ENCODE measurements around the gene TMEM141.
"Not testable (repeated sequence)": the region's sequence is repeated elsewhere in the genome, so short reads cannot be mapped to it uniquely, and the experiment has no call there.

Gene TMEM141

DNA sequence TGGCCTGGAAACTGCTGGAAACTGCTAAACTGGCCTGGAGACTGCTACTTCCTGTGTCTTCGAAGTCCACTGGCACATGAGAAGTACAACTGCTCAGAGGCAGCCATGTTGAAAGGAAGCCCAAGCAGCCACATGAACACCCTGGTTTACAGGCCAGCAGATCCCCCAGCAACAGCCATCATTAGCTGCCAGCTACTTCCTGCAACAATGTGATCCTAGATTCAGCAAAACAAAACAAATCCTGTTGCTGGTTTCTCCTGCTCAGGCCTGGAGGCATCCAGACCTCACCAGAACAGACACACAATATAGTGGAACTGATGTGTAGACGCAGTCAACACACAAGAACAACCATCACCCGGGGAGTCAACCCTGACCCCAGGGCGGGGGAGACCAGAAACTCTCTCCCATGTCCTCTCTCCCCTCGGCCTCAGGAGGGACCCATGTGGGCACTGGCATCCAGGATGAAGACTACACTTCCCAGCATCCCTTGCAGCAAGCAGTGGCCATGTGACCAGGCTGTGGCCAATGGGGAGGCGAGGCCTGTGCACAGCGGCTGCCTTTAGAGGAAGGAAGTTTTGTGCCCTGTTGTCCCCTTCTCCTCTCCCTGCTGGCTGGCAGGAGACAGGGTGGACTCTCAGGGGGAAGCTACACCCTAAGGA is 17.6 kb upstream of the TMEM141 start:
- DNase-seq (ENCODE audit: low read depth in 2 of 2) = no peak

GRCh38 chr9:136774416-136775045 is 16.6 kb upstream of the TMEM141 start:
- no peak for DNase-seq (ENCODE audit: low read depth in 2 of 2)

DNA sequence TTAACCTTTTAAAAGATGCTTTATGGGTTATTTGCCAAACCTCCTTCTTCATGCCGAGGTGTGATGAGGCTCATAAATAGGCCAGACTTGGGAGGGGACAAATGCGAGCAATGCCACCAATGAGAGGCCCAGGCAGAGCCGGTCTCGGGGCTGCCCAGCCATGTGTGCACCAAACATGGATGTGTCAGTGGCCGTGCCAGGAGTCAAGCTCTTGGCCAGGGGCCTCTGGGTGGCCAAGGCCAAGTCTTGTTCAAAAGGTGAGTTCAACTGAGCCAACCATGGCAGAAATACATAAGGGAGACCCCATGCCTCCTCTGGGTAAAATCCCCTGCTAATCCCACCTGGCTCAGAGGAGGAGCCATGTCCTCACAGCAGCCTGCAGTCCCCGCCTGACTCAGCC is 16.0 kb upstream of the TMEM141 start:
- DNase-seq (ENCODE audit: low read depth in 2 of 2) = no peak

DNA sequence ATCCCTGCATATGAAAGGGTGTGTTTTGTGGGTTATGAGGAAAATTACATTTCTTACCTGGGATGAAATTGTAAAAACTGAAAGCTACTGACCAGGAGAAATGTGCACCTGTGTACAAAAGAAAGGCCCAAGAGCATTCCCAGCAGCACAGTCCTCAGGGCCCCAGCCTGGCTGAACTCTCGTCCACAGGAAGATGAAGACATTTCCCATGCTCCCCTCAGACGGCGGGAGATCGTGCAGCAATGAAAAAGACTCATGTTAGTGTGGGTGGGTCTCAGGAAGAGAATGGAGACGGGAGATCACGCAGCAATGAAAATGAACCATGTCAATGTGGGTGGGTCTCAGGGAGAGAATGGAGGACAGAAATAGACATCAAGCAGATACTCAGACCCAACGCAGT is 14.2 kb upstream of the TMEM141 start:
- DNase-seq (ENCODE audit: low read depth in 2 of 2) = no peak

- no peak for DNase-seq (ENCODE audit: low read depth in 2 of 2)
Observed at GRCh38 chr9:136777359-136777758, 13.8 kb upstream of the TMEM141 start.

- no peak for DNase-seq (ENCODE audit: low read depth in 2 of 2)
Observed at GRCh38 chr9:136779808-136780207, 11.3 kb upstream of the TMEM141 start.

DNA sequence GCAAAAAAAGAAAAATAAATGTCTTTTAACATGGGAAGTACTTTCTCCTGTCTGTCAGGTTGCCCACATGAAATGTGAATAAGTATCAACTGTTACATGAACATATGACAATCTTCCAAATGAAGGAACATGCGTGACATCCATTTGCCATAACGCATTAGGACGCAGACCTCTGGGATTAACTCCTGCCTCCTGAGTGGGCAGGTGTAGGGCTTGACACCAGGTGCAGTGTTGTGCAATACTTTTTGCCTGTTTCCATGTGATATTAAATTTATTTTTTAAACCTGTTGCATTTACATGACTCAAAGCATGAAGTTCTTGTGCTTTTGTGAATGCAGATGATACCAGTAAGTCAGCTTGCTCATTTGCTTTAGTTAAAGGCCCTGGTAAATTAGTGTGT is 8.7 kb upstream of the TMEM141 start:
- DNase-seq (ENCODE audit: low read depth in 2 of 2) = no peak

- DNase-seq (ENCODE audit: low read depth in 2 of 2) = no peak
Observed at GRCh38 chr9:136784249-136784996, 6.7 kb upstream of the TMEM141 start.

GRCh38 chr9:136784997-136785361 is 6.2 kb upstream of the TMEM141 start:
- DNase-seq (ENCODE audit: low read depth in 2 of 2) = no peak

DNA sequence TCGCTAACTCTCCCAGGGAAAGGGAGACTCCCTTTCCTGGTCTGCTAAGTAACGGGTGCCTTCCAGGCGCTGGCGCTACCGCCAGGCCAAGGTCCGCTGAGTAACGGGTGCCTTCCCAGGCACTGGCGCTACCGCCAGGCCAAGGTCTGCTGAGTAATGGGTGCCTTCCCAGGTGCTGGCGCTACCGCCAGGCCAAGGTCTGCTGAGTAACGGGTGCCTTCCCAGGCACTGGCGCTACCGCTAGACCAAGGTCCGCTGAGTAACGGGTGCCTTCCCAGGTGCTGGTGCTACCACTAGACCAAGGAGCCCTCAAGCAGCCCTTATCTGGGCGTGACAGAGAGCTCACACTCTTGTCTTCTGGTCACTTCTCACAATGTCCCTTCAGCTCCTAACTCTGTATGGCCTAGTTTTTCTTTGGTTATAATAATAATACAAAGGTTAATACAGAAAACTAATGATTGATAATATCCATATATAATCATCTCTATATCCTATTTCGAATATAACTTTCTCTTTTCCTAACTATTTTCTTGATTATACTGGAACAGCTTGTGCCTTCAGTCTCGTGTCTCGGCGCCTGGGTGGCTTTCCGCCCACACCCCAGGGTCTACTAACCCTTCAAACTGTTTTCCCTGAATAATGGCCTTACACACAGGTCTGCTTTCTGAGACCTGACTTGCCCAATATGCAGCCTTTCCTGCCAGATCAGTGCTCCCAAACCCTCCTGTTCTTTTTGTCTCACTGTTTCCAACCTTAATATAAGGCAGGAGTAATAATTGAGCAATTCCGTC is 5.4 kb upstream of the TMEM141 start:
- DNase-seq (ENCODE audit: low read depth in 2 of 2) = not testable (repeated sequence)

- no peak for DNase-seq (ENCODE audit: low read depth in 2 of 2)
Observed at GRCh38 chr9:136786451-136786850, 4.7 kb upstream of the TMEM141 start.

DNA sequence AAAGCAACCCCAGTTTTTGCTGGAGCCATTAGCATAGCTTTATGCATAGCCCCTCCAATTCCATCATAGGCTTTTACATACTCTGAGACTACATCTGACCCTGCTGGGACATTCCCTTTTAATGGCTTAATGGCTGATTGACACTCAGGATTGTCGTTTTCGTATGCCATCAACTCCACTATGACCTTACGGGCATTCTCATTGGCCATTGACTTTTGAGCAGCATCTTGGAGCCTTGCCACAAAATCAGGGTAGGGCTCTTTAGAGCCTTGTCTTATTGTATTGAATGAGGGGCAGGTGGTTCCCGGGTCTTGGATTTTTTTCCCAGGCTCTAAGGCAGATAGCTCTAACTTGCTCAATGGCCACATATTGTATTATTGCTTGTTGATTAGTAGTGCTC is 4.2 kb upstream of the TMEM141 start:
- DNase-seq (ENCODE audit: low read depth in 2 of 2) = not testable (repeated sequence)

- peak; percentile 54 to 62 for DNase-seq (ENCODE audit: low read depth in 2 of 2)
Observed at GRCh38 chr9:136787690-136788400, 3.3 kb upstream of the TMEM141 start.

- DNase-seq (ENCODE audit: low read depth in 2 of 2) = not testable (repeated sequence)
Observed at GRCh38 chr9:136788644-136789522, 2.3 kb upstream of the TMEM141 start.

DNA sequence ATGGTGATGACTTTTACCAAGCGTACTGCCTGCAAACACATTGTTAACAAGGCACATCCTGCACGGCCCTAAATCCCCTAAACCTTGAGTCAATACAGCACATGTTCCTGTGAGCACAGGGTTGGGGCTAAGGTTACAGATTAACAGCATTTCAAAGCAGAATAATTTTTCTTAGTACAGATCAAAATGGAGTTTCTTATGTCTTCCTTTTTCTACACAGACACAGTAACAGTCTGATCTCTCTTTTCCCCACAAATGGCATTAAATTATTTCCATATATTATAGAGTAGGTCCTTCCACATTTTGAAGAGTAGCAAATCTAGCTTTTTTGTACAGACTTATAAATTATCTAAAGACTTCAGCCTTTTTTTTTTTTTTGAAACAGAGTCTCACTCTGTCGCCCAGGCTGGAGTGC is 1.6 kb upstream of the TMEM141 start:
- no peak for DNase-seq (ENCODE audit: low read depth in 2 of 2)

DNA sequence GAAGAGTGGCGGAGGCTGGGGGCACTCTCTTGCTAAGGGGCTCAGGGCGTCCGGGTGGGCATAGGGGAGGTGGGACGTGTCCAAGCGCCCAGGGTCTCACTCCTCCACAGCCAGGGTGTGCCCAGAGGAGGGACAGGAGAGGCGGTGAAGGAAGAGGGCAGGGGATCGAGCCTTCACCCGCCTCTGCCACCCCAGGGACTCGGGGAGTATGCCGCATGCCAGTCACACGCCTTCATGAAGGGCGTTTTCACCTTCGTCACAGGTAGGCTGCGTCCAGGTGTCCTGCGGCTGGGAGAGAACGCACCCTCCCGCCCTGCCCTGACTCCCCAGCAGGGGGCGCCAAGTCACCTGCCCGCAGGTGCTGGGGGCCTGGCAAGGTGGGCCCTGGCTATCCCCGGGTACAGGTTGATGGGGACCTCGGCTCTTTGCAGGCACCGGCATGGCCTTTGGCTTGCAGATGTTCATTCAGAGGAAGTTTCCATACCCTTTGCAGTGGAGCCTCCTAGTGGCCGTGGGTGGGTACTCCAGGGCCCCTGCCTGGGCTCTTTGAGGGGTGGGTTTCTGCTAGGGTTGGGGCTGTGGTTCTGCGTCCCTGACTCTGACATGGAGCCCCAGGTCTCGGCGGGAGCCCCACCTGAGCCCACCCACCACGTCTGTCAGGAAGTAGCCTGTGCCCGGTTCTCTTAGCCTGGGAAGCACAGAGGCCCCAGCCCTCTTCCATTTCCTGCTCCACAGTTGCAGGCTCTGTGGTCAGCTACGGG is 552 bp downstream of the TMEM141 start:
- DNase-seq (ENCODE audit: low read depth in 2 of 2) = peak in 1 of 2 donors; percentile 44

DNA sequence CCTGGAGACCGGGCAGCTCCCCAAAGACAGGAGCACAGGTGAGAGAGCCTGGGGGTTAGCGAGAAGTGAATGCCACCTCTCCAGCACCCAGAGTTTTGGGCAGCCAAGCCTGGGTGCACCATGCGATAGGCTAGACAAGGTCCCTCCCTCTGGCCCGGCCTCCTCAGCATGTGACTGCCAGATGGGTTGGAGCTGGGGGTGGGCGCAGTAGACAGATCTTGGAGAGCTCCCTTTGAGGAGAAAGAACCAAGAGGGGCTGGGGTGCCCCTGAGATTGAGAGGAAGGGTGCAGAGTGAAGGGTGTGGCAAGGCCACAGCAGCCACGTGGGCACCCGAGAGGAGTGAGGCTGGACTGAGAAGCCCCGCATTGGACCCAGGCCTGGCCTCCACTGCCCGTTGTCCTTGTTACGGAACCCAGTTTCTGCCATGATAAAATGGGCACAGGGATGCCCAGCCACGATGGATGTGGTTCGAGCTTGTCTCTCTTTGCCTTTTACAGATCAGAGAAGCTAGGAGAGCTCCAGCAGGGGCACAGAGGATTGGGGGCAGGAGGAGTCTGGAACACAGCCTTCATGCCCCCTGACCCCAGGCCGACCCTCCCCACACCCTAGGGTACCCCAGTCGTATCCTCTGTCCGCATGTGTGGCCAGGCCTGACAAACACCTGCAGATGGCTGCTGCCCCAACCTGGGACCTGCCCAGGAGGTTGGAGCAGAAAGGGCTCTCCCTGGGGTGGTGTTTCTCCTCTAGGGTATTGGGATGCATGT is 1.4 kb downstream of the TMEM141 start:
- DNase-seq (ENCODE audit: low read depth in 2 of 2) = no peak

DNA sequence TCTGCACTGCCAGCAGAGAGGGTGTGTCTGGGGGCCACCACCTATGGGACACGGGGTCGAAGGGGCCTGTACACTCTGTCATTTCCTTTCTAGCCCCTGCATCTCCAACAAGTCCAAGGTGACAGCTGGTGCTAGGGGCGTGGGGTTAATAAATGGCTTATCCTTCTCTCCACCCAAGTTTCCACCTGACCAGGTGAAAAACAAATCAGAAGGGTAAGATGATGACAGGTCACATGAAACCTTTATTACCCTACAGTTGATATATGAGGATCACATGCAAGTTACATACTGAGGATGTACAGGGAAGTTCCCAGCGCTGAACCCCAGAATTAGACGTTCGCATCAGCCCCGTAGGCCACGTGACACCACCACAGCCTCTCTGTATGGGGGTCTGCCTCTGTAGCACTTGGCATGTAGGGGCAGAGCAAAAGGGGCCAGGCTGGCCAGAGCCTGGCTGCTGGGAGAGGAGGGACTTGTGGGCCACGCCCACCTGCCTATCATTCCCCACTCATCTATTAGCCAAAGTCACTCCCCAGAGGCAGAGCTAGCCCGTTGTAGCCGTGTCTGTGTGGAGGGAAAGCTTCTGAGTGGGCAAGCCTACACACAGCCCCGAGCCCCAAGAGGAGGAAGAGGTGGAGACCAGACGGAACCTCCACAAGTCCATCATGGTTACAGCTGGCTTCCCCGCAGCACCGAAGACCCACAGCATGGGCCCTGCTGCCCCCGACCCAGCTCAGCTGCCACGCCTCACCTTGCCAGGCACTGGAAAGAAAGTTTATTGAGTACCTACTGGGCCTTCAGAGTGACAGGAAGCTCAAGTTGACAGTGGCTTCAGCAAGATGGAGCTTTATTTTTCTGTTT is 2.2 kb downstream of the TMEM141 start:
- no peak for DNase-seq (ENCODE audit: low read depth in 2 of 2)

Data from stimulated activated CD8-positive, alpha-beta memory T cell treated with anti-CD3 and anti-CD28 coated beads, Interleukin-2, amount 100 ng/mL, for 48 hours (primary cell).